K562 (cell line): ENCODE data around the gene HOXB4. TPM values are rescaled to one million over a fixed set of nuclear protein-coding genes. Genes with fewer than 3 reads are reported as not detected.
A peak's percentile ranks its signal among the peaks of the same experiment; 100 is the strongest.

Source experiments
- BACH1 ChIP-seq: fragments of 200-800 bp; sonication (Bioruptor generic); IDR thresholded peaks from 2 replicates; pipeline ENCODE4 v1.6.1; 2016; ENCODE audit warnings: missing genetic modification characterization, missing compliant biosample characterization
- CHD7 ChIP-seq: fragments of 200-600 bp; sonication (generic); IDR thresholded peaks from one replicate; pipeline ENCODE4 v1.6.1; 2012; ENCODE audit warnings: mild to moderate bottlenecking, low read depth, low read length, inconsistent platforms
- DPF2 ChIP-seq: fragments of 450-650 bp; IDR thresholded peaks from 2 replicates; pipeline ENCODE4 v1.6.1; 2016
- EWSR1 ChIP-seq: fragments of 450-650 bp; IDR thresholded peaks from 2 replicates; pipeline ENCODE4 v1.6.1; 2018; ENCODE audit warnings: borderline replicate concordance, mild to moderate bottlenecking, low read depth, moderate library complexity; ENCODE audit not compliant: partially characterized antibody
- FOS ChIP-seq: IDR thresholded peaks from 3 replicates; pipeline ENCODE4 v1.6.1; 2011; ENCODE audit not compliant: insufficient read length; ENCODE audit errors: extremely low read depth
- IRF2 ChIP-seq: sonication (generic); formaldehyde crosslinking; IDR thresholded peaks from 2 replicates; pipeline ENCODE4 v1.8.1; 2022; ENCODE audit warnings: mild to moderate bottlenecking, missing genetic modification reagents
- MED1 ChIP-seq: sonication (generic); formaldehyde crosslinking; IDR thresholded peaks from 2 replicates; pipeline ENCODE4 v1.8.1; 2023; ENCODE audit warnings: missing genetic modification reagents, borderline replicate concordance
- MYC ChIP-seq, 2 experiments: fragments of 250-450 bp in 1 of 2; sonication (Bioruptor Pico) in 1 of 2; IDR thresholded peaks; 2 replicates each; pipeline versions ENCODE4 v1.5.1 to v1.6.1; 2012 to 2021; ENCODE audit warnings: low read depth in 2 of 2, borderline replicate concordance in 1 of 2, improper control_type of control experiment in 1 of 2, low read length in 1 of 2, mild to moderate bottlenecking in 1 of 2, moderate library complexity in 1 of 2
- PHF20 ChIP-seq: fragments of 450-650 bp; IDR thresholded peaks from 2 replicates; pipeline ENCODE4 v1.6.1; 2018; ENCODE audit not compliant: partially characterized antibody
- RB1 ChIP-seq: fragments of 450-650 bp; IDR thresholded peaks from 2 replicates; pipeline ENCODE4 v1.6.1; 2017; ENCODE audit warnings: low read depth, mild to moderate bottlenecking
- RBFOX2 ChIP-seq: fragments of 200-400 bp; formaldehyde crosslinking; IDR thresholded peaks from 2 replicates; pipeline ENCODE4 v1.6.1; 2017; ENCODE audit warnings: low read depth, mild to moderate bottlenecking, low read length, moderate library complexity
- STAG1 ChIP-seq: sonication (generic); formaldehyde crosslinking; IDR thresholded peaks from 2 replicates; pipeline ENCODE4 v1.5.0; 2020; ENCODE audit warnings: missing genetic modification reagents, borderline replicate concordance
- ZNF445 ChIP-seq: fragments of 250-450 bp; sonication (Bioruptor Pico); IDR thresholded peaks from 2 replicates; pipeline ENCODE4 v1.4.0; 2020; ENCODE audit warnings: low read depth, mild to moderate bottlenecking, moderate library complexity
- ZNF644 ChIP-seq: fragments of 200-800 bp; sonication (Bioruptor generic); IDR thresholded peaks from 2 replicates; pipeline ENCODE4 v1.6.1; 2016; ENCODE audit warnings: low read depth, missing genetic modification characterization, missing compliant biosample characterization
- ZNF740 ChIP-seq, 3 experiments: fragments of 200-800 bp in 1 of 3; sonication (Bioruptor generic) in 1 of 3; sonication (generic) in 1 of 3; formaldehyde crosslinking in 1 of 3; IDR thresholded peaks; 2 replicates each; pipeline versions ENCODE4 v1.6.1 to v1.8.0; 2016 to 2022; ENCODE audit warnings: mild to moderate bottlenecking in 2 of 3, missing compliant biosample characterization in 2 of 3, missing genetic modification characterization in 2 of 3, missing genetic modification reagents in 1 of 3
- polyA plus RNA-seq, 8 experiments: library from polyadenylated mRNA; depleted of rRNA in 4 of 8; stranded (reverse) in 5 of 8; unstranded in 3 of 8; fragments of >200 nt; fragmentation: Nextera tagmentation in 2 of 8; fragmentation: Illumina TruSeq in 1 of 8; extraction: Ambion mirVana in 2 of 8; extraction: Trizol in 1 of 8; gene quantifications; 2 replicates each; pipeline versions ENCODE4 v1.2.1 to v1.2.3, GENCODE V29; 2011 to 2014; ENCODE audit warnings: inconsistent platforms in 1 of 8, missing spikeins in 1 of 8
- total RNA-seq, 7 experiments: library from RNA; depleted of rRNA in 6 of 7; stranded (reverse); fragments of >200 nt in 6 of 7; fragmentation: Illumina TruSeq in 2 of 7; extraction: Trizol in 2 of 7; gene quantifications; 2 replicates each; pipeline versions ENCODE4 v1.2.1 to v1.2.3, GENCODE V29; 2011 to 2021; ENCODE audit warnings: low replicate concordance in 1 of 7

HOXB4 gene
- total and polyA plus RNA-seq, 9 of the 15 experiments (the other 6 are each of a cell fraction or from before 2014, with no cell fraction given): 1.6 to 34.9 (median 14.9) TPM

- peak; percentile 28; the same call in 1 of the 2 replicates for TF ChIP-seq MYC (IDR thresholded peaks at IDR 0.05; ENCODE audit: low read depth, low read length)
- TF ChIP-seq MYC (CRISPR knock-in tag; IDR thresholded peaks at IDR 0.05; ENCODE audit: borderline replicate concordance, low read depth): no peak
- no peak for TF ChIP-seq MED1 (CRISPR knock-in tag)
- peak; percentile 91; the same call in 1 of the 2 replicates for TF ChIP-seq RB1
- no peak for TF ChIP-seq EWSR1
- TF ChIP-seq IRF2 (CRISPR knock-in tag): no peak
- TF ChIP-seq ZNF644 (tag): no peak
- no peak for TF ChIP-seq DPF2
- TF ChIP-seq ZNF445 (CRISPR knock-in tag): no peak
- TF ChIP-seq PHF20: no peak
- TF ChIP-seq STAG1 (CRISPR knock-in tag): peak; percentile 84
- TF ChIP-seq FOS: no peak
- TF ChIP-seq RBFOX2: 0 out of 2 replicates have a peak, but pooled peaks have one; percentile 27
- no peak for TF ChIP-seq CHD7
- TF ChIP-seq ZNF740 (CRISPR knock-in tag; IDR thresholded peaks at IDR 0.05): peak; percentile 74
- peak in 1 of 2 experiments; percentile 84; a peak in 2 of 4 replicates for TF ChIP-seq ZNF740 (tag; IDR thresholded peaks at IDR 0.05)
- TF ChIP-seq BACH1 (tag): no peak
Observed at GRCh38 chr17:48593840-48594537, 15.8 kb upstream of the HOXB4 start (continued).
